IMR-90 (cell line): ENCODE measurements around the gene FANCF. TPM values are rescaled to one million over a fixed set of nuclear protein-coding genes. Genes with fewer than 3 reads are reported as not detected.

Experiments
- ATAC-seq: fragments of 200-7000 bp; cut with Tn5 transposase; 2 replicates; pipeline ENCODE4 v1.9.1; 2020; ENCODE audit warnings: low read depth, mild to moderate bottlenecking, moderate library complexity
- BruUV-seq: library from RNA; stranded (reverse); fragments of 400-500 nt; replicated peaks from 2 replicates; lab custom pipeline; 2021; lab: Mats Ljungman, UMichigan
- CTCF ChIA-PET: fragments of 300-600 bp; formaldehyde crosslinking; extraction: SDS; loops from one replicate; lab custom pipeline; 2021; ENCODE audit warnings: antibody characterized with exemption; lab: Yijun Ruan, JAX
- POLR2A ChIA-PET: fragments of 300-600 bp; sonication (Branson Sonifier 250); formaldehyde crosslinking; loops from one replicate; lab custom pipeline; 2022; ENCODE audit warnings: antibody characterized with exemption; ENCODE audit not compliant: unreplicated experiment; lab: Charles Lee
- DNase-seq: peaks from one replicate; pipeline ENCODE4 v3.0.0; 2013
- H2AFZ ChIP-seq: replicated peaks from 2 replicates; pipeline ENCODE3; 2013; ENCODE audit warnings: low read length, mild to moderate bottlenecking; ENCODE audit not compliant: poor library complexity
- H2AK5ac ChIP-seq: 2 replicates; pipeline ENCODE4 v1.6.1; 2013; ENCODE audit warnings: low read depth, low read length, inconsistent platforms
- H2AK9ac ChIP-seq: replicated peaks from 2 replicates; pipeline ENCODE3; 2013; ENCODE audit warnings: mild to moderate bottlenecking, low read depth, low read length, moderate library complexity; ENCODE audit not compliant: poor library complexity
- H2BK120ac ChIP-seq: 2 replicates; pipeline ENCODE4 v1.6.1; 2013; ENCODE audit warnings: low read depth, low read length, inconsistent platforms
- H2BK15ac ChIP-seq: 3 replicates; pipeline ENCODE4 v1.6.1; 2013; ENCODE audit warnings: low read depth, low read length, inconsistent platforms
- H2BK20ac ChIP-seq: 2 replicates; pipeline ENCODE4 v1.6.1; 2013; ENCODE audit warnings: low read depth, mild to moderate bottlenecking, inconsistent platforms, low read length, moderate library complexity
- H2BK5ac ChIP-seq: 2 replicates; pipeline ENCODE4 v1.6.1; 2013; ENCODE audit warnings: mild to moderate bottlenecking, low read depth, low read length, inconsistent platforms; ENCODE audit not compliant: poor library complexity, severe bottlenecking
- H3K14ac ChIP-seq: replicated peaks from 2 replicates; pipeline ENCODE4 v1.6.1; 2013; ENCODE audit warnings: low read depth, low read length, inconsistent platforms
- H3K18ac ChIP-seq: 2 replicates; pipeline ENCODE4 v1.6.1; 2013; ENCODE audit warnings: low read depth, low read length, control low read depth
- H3K23ac ChIP-seq: 2 replicates; pipeline ENCODE4 v1.6.1; 2013; ENCODE audit warnings: low read depth, low read length, inconsistent platforms
- H3K27ac ChIP-seq: 2 replicates; pipeline ENCODE4 v1.5.1; 2013; ENCODE audit warnings: mild to moderate bottlenecking, control low read depth, low read length; ENCODE audit not compliant: insufficient read depth
- H3K27me3 ChIP-seq: 2 replicates; pipeline ENCODE4 v1.6.1; 2013; ENCODE audit warnings: low read length; ENCODE audit not compliant: control insufficient read depth, insufficient read depth
- H3K36me3 ChIP-seq: 2 replicates; pipeline ENCODE4 v1.6.1; 2013; ENCODE audit warnings: low read length, mixed read lengths; ENCODE audit not compliant: control insufficient read depth, insufficient read depth
- H3K4ac ChIP-seq: 2 replicates; pipeline ENCODE4 v1.6.1; 2013; ENCODE audit warnings: low read depth, low read length, inconsistent platforms
- H3K4me1 ChIP-seq: 2 replicates; pipeline ENCODE4 v1.6.1; 2013; ENCODE audit warnings: low read length, mixed read lengths; ENCODE audit not compliant: control insufficient read depth, insufficient read depth
- H3K4me2 ChIP-seq: 2 replicates; pipeline ENCODE4 v1.6.1; 2013; ENCODE audit warnings: low read depth, mild to moderate bottlenecking, control low read depth, low read length, moderate library complexity
- H3K4me3 ChIP-seq: 2 replicates; pipeline ENCODE4 v1.5.1; 2013; ENCODE audit warnings: low read depth, mild to moderate bottlenecking, control low read depth, low read length, moderate library complexity; ENCODE audit not compliant: insufficient read depth
- H3K56ac ChIP-seq: 2 replicates; pipeline ENCODE4 v1.6.1; 2013; ENCODE audit warnings: low read length, inconsistent platforms; ENCODE audit not compliant: insufficient read depth; ENCODE audit errors: extremely low read depth
- H3K79me1 ChIP-seq, 2 experiments: 2 replicates each; pipeline ENCODE4 v1.6.1; 2013; ENCODE audit warnings: low read length in 2 of 2, inconsistent platforms in 1 of 2, low read depth in 1 of 2
- H3K9ac ChIP-seq: 2 replicates; pipeline ENCODE4 v1.6.1; 2013; ENCODE audit warnings: low read depth, low read length, control low read depth
- H3K9me1 ChIP-seq: 2 replicates; pipeline ENCODE4 v1.6.1; 2013; ENCODE audit warnings: low read length, inconsistent platforms; ENCODE audit not compliant: insufficient read depth
- H3K9me3 ChIP-seq: 2 replicates; pipeline ENCODE4 v1.6.1; 2013; ENCODE audit warnings: low read length; ENCODE audit not compliant: control insufficient read depth, insufficient read depth
- H4K20me1 ChIP-seq: 2 replicates; pipeline ENCODE4 v1.6.1; 2013; ENCODE audit warnings: low read length, inconsistent platforms; ENCODE audit not compliant: insufficient read depth
- H4K5ac ChIP-seq: 2 replicates; pipeline ENCODE4 v1.6.1; 2013; ENCODE audit warnings: mild to moderate bottlenecking, low read depth, low read length, control low read depth
- H4K8ac ChIP-seq, 2 experiments: 2 replicates each; pipeline ENCODE4 v1.6.1; 2013; ENCODE audit warnings: low read depth in 2 of 2, low read length in 2 of 2, control low read depth in 1 of 2, inconsistent platforms in 1 of 2
- H4K91ac ChIP-seq: 2 replicates; pipeline ENCODE4 v1.6.1; 2013; ENCODE audit warnings: low read depth, low read length, inconsistent platforms; ENCODE audit not compliant: insufficient read depth
- CHD1 ChIP-seq: IDR thresholded peaks from 2 replicates; pipeline ENCODE4 v1.6.1; 2012; ENCODE audit warnings: low read depth, low read length, improper control_type of control experiment
- FOS ChIP-seq: fragments of 150-350 bp; IDR thresholded peaks from 2 replicates; pipeline ENCODE4 v1.6.1; 2016; ENCODE audit warnings: low read depth, low read length
- MAFK ChIP-seq: IDR thresholded peaks from 2 replicates; pipeline ENCODE4 v1.6.1; 2012; ENCODE audit warnings: low read depth, low read length, improper control_type of control experiment
- MXI1 ChIP-seq: IDR thresholded peaks from 2 replicates; pipeline ENCODE4 v1.6.1; 2012; ENCODE audit warnings: low read depth, mild to moderate bottlenecking, low read length, moderate library complexity, borderline replicate concordance
- NFE2L2 ChIP-seq: fragments of 150-350 bp; IDR thresholded peaks from 2 replicates; pipeline ENCODE4 v1.6.1; 2016; ENCODE audit warnings: low read depth, mild to moderate bottlenecking, low read length
- POLR2A ChIP-seq: IDR thresholded peaks from 2 replicates; pipeline ENCODE4 v1.6.1; 2012; ENCODE audit warnings: mild to moderate bottlenecking, low read depth, low read length
- RFX5 ChIP-seq: IDR thresholded peaks from 2 replicates; pipeline ENCODE4 v1.8.0; 2012; ENCODE audit warnings: low read depth, mild to moderate bottlenecking, low read length, moderate library complexity
- SMC3 ChIP-seq: fragments of 150-350 bp; IDR thresholded peaks from 2 replicates; pipeline ENCODE4 v1.6.1; 2016; ENCODE audit warnings: low read depth, mild to moderate bottlenecking, antibody characterized with exemption, low read length, moderate library complexity
- WGBS, 2 experiments: methylation state at CpG; one replicate each; pipeline versions ENCODE4 v1.1.5 to v1.1.7; 2013; ENCODE audit warnings: missing lambda C conversion rate in 2 of 2; ENCODE audit not compliant: insufficient read length in 1 of 2; ENCODE audit errors: extremely low coverage in 2 of 2; 5-methylcytosine and 5-hydroxymethylcytosine counted together
- dilution Hi-C: fragments of 300-500 bp; cut with HindIII; formaldehyde crosslinking; loops from one replicate; pipeline ENCODE4 v1.14.3; 2018; ENCODE audit warnings: low sequenced_read_pairs; ENCODE audit not compliant: unreplicated experiment
- in situ Hi-C: fragments of 300-500 bp; cut with MboI; formaldehyde crosslinking; loops from 3 replicates; pipeline ENCODE4 v1.14.3; 2019; ENCODE audit warnings: low sequenced_read_pairs, inconsistent platforms, mixed read lengths
- intact Hi-C: fragments of 100-400 bp; cut with micrococcal nuclease; formaldehyde crosslinking; loops from 2 replicates; pipeline ENCODE4 v1.10.0; 2022
- polyA plus RNA-seq, 3 experiments: library from polyadenylated mRNA; depleted of rRNA; stranded (reverse); fragments of >200 nt; gene quantifications; 2 replicates each; pipeline ENCODE4 v1.2.3, GENCODE V29; 2012; ENCODE audit warnings: low replicate concordance in 1 of 3
- total RNA-seq: library from RNA; depleted of rRNA; stranded (reverse); fragments of >200 nt; gene quantifications from 2 replicates; pipeline ENCODE4 v1.2.3, GENCODE V29; 2012
- TF ChIP-seq, protein P1 (sequence below): fragments of 150-350 bp; IDR thresholded peaks from 2 replicates; pipeline ENCODE4 v1.6.1; 2017; ENCODE audit warnings: mild to moderate bottlenecking, antibody characterized with exemption, low read length, low read depth
- TF ChIP-seq, protein P2 (sequence below): conservative IDR thresholded peaks from 2 replicates; pipeline ENCODE4 v1.5.1; 2012; ENCODE audit warnings: mild to moderate bottlenecking, low read depth, low read length, improper control_type of control experiment
- TF ChIP-seq, protein P3 (sequence below): fragments of 150-350 bp; IDR thresholded peaks from 2 replicates; pipeline ENCODE4 v1.6.1; 2016; ENCODE audit warnings: low read depth, mild to moderate bottlenecking, low read length, moderate library complexity, borderline replicate concordance

The FANCF gene
- total and polyA plus RNA-seq, 2 of the 4 experiments (the other 2 are of a cell fraction), result 3.3 to 5.6 TPM

DNA sequence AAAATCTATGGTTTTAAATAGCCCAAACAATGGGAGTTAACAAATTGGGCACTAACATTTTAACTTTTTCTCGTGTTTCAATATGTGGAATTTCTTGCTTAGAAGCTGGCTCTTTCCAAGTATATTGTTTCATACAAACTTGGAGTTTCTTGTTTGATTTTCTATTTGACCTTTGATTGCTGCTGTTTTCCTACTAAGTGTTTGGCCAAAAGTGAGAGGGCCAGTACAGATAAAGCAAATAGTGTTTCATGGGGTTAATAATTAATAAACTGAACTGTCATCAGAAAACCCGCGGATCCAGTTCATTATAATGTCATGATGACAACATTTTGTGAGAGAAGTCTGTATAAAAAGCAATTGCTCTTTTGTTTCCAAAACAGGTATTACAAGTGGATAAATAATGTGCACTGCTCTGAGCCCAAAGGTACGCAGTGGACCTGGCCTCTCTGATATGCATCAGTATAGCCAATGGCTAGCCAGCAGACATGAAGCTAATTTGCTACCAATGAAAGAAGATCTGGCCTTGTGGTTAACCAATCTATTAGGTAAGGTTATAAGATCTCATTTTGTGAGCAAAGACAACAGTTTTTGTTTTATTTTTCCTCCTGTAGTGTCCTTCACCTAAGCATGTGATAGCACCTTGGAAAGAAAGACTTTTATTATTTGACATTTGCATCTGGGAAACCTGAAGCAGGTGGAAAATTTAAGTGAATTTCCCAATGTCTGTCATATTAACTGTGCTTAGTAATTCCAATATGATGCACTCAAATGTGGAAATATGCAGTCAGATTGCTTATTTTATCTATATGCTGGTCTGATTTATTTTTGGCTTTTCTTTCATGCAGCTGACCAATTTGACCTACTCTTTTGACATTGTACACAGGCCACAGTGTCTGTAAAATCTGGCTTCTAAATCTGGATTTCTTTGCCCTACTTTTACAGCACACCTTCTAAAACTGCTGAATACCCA lies 49.1 kb upstream of the FANCF start (continued):
- TF ChIP-seq, protein P1, sequence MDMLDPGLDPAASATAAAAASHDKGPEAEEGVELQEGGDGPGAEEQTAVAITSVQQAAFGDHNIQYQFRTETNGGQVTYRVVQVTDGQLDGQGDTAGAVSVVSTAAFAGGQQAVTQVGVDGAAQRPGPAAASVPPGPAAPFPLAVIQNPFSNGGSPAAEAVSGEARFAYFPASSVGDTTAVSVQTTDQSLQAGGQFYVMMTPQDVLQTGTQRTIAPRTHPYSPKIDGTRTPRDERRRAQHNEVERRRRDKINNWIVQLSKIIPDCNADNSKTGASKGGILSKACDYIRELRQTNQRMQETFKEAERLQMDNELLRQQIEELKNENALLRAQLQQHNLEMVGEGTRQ, result no peak

DNA sequence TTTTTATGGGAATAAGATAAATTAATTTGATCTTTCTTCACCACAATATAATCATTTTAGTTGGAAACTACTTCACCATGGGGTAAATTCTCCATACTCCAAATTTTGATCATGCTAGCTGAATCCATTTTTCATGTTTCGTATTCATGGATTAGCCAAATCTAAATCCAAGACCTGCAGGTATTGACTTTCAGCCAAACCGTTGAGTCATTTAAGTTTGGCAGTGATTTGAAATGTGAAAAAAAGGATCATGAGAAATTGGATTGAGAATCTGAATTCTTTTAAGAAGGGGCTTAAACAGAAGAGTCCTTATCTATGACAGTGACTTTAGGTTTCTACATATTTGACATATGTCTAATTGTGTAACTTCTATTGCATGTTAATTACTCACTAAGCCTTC lies 46.1 kb upstream of the FANCF start:
- no peak overlapping the region for H2AFZ ChIP-seq
- no peak overlapping the region for H2BK20ac ChIP-seq
- H3K27me3 ChIP-seq, result peaks cover 14% of the 10 kb centered on the region
- no peak overlapping the region for H4K5ac ChIP-seq
- H3K9me1 ChIP-seq, result no peaks in the 10 kb centered on the region
- H3K14ac ChIP-seq, result no peak overlapping the region
- ATAC-seq, result no peak
- no peaks in the 10 kb centered on the region for H3K79me1 ChIP-seq
- dilution Hi-C loops (no loop called here), in situ Hi-C loops (no loop called here), intact Hi-C loops (loop anchor here (2.0 kb wide), 1 partner anchor 115 kb away; no protein-coding TSS in a partner anchor)
- H3K9ac ChIP-seq, result no peak overlapping the region
- H3K9me3 ChIP-seq, result no peaks in the 10 kb centered on the region
- no CpG with 5 or more reads among the region's 2 CpGs for WGBS, 2 experiments
- no peak overlapping the region for H3K4ac ChIP-seq
- peak; percentile 3 for DNase-seq
- no peak overlapping the region for H2BK120ac ChIP-seq
- H4K8ac ChIP-seq, result no peak overlapping the region
- H2AK9ac ChIP-seq, result no peak overlapping the region
- no peak overlapping the region for H2BK5ac ChIP-seq
- H2BK15ac ChIP-seq, result no peak overlapping the region
- no peak overlapping the region for H3K23ac ChIP-seq
- no peak overlapping the region for H3K27ac ChIP-seq
- no TSS peak for BruUV-seq
- no peak overlapping the region for H3K18ac ChIP-seq
- H3K4me2 ChIP-seq, result no peak overlapping the region
- H4K91ac ChIP-seq, result no peak overlapping the region
- H3K4me3 ChIP-seq, result no peak overlapping the region
- H2AK5ac ChIP-seq, result no peak overlapping the region
- no peak overlapping the region for H3K56ac ChIP-seq
- CTCF ChIA-PET, result no interaction called here
- no peaks in the 10 kb centered on the region for H3K36me3 ChIP-seq
- no peaks in the 10 kb centered on the region for H4K20me1 ChIP-seq
- H3K4me1 ChIP-seq, result no peaks in the 10 kb centered on the region
- POLR2A ChIA-PET, result no interaction called here
- TF ChIP-seq NFE2L2 (no peak), SMC3 (no peak), FOS (no peak), MAFK (no peak), POLR2A (no peak), RFX5 (no peak), CHD1 (no peak), MXI1 (no peak)
- TF ChIP-seq, protein P2, sequence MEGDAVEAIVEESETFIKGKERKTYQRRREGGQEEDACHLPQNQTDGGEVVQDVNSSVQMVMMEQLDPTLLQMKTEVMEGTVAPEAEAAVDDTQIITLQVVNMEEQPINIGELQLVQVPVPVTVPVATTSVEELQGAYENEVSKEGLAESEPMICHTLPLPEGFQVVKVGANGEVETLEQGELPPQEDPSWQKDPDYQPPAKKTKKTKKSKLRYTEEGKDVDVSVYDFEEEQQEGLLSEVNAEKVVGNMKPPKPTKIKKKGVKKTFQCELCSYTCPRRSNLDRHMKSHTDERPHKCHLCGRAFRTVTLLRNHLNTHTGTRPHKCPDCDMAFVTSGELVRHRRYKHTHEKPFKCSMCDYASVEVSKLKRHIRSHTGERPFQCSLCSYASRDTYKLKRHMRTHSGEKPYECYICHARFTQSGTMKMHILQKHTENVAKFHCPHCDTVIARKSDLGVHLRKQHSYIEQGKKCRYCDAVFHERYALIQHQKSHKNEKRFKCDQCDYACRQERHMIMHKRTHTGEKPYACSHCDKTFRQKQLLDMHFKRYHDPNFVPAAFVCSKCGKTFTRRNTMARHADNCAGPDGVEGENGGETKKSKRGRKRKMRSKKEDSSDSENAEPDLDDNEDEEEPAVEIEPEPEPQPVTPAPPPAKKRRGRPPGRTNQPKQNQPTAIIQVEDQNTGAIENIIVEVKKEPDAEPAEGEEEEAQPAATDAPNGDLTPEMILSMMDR, result no peak
- TF ChIP-seq, protein P3, sequence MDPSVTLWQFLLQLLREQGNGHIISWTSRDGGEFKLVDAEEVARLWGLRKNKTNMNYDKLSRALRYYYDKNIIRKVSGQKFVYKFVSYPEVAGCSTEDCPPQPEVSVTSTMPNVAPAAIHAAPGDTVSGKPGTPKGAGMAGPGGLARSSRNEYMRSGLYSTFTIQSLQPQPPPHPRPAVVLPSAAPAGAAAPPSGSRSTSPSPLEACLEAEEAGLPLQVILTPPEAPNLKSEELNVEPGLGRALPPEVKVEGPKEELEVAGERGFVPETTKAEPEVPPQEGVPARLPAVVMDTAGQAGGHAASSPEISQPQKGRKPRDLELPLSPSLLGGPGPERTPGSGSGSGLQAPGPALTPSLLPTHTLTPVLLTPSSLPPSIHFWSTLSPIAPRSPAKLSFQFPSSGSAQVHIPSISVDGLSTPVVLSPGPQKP, result no peak
